GM18861 (cell line): Measurements from ENCODE around the gene UBE2O.

Experiments
- ATAC-seq: cut with Tn5 transposase; IDR thresholded peaks from one replicate; pipeline ENCODE4 v1.9.1; 2021; ENCODE audit not compliant: unreplicated experiment

The UBE2O gene

DNA sequence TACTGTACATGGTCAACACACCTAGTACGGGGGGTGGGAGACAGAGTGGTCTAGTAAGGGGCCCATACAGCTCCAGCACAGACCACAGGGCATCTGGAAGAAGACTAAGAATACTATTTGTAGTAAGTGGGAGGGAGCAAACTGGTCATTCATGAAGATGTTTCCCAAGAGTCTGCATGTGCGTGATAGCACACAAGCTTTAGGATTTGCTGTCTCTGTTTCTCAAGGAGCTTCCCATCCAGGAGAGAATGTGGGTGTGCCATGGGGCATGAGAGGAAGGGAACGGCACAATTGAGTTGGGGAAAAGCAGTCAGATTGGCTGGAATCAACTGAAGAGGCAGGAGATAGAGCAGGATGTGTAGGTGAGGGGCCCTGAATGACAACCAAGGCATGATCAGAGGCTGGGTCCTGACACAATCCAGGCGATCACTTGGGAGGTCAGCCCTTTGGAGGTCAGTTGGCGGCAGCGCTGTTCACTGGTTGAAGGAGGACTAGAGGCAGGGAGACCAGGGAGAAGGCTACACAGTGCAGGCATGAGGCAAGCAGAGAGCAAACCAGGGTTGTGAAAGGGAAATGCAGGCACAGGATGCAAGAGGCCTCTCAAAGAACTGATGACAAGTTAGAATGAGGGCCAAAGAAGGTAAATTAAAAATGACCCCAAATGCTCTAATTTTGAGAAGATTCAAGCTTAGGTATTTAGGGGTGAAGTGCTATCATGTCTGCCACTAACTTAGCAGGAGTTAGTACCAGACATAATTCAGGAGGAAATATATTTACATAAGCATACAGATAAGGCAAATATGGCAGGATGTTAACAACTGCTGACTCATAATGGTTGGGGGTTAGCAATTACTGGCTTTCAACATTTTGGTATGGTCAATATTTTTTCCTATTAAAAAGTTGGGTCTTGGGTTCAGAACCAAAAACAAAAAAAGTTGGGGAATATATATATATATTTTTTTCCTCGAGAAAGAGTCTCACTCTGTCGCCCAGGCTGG lies 10.3 kb downstream of the UBE2O start:
- ATAC-seq, result no peak

DNA sequence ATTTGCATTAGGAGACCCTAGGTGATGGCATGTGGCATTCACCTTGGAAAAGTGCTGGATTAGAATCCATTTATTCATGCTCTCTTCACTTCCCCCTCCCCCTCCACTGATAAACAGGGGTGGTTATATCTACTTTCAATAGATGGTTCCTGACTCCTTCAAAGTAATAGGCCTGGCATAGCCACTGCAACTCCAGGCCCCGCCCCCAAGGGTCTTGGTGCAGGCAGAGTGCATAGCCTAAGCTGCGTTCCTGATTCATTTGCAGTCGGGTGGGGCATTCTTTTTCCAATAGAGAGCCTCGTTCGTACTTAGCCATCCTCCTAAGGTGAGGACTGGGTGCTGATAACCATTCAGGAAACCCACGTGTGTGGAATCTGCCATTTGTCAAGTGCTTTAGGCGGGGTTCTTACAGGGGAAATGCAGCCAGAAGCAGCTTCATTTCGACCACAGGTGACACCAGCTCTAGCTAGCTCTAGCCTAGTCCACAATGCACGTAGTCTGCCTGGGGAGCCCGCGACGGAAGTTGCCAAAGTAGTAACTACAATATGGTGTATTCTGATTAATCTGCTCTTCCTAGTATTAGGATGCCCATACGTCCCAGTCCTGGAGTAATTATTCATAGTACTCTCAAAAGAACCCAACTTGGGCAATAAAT lies 11.1 kb downstream of the UBE2O start:
- no peak for ATAC-seq

DNA sequence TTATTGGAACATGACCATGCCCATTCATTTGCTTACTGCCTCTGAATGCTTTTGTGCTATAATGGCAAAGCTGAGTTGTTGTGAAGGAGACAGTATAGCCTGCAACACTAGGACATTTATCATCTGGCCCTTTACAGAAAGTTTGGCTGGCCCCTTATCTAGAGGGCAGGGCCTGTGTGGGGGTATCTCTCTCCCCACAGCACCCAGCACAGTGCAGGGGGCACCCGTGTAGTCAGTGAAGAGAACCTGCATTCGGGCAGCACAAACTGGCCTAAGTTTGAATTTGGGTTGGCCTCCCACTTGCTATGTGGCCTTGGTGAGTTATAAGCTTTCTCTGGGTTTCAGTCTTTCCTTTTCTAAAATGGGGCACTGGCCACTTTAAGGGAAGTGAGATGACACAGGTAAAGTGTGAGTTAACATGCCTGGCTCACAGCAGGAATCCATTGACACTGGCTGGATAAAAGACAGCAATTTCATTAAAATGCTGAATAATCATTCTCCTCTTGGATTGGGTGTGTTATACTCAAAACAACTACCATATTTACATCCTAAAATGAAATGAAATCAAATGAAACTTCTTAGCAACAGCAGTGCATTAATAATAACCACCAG lies 12.1 kb downstream of the UBE2O start:
- ATAC-seq, result no peak

DNA sequence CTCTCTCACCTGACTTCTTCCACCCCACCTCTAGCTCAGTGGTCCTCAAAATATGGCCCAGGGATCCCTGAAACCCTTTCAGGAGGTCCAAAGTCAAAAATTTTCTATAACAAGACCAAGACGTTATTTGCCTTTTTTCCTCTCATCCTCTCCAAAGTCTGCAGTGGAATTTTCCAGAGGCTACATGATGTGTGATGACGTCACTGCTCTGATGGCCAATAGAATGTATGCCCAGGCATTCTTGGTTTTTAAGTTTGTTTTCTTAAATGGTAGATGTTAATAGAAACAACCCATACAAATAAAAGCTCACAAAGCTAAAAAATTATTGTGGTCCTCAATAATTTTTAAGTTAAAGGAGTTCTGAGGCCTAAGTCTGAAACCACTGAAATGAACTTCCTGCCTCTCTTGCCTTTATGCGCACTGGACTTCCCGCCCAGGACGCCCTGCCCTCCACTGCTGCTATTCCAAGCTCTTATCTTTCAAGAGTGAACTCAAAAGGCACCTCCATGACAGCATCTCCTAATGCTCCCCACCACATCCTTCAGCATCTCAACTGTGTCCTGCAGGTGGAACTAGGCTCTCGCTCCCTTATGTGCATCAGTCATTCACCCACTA lies 13.5 kb downstream of the UBE2O start:
- ATAC-seq, result no peak

DNA sequence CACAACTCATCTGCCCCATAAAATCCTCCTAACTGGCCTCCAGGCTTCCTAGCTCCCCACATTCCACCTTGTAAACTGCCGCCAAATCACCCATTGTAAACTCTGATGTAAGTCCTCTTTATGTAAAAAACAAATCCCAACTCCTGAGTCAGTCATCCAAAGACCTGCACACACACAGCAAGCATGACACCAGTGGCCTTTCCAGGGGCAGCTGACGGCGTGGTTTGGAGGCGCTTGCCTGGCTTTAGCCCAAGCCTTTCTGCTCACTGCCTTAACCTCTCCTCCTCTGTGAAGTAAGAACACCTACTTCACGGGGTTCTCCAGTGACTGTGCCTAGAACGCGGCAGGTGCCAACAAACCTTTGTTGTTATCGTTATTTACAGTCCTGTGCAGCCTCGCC lies 14.0 kb downstream of the UBE2O start:
- ATAC-seq, result no peak

DNA sequence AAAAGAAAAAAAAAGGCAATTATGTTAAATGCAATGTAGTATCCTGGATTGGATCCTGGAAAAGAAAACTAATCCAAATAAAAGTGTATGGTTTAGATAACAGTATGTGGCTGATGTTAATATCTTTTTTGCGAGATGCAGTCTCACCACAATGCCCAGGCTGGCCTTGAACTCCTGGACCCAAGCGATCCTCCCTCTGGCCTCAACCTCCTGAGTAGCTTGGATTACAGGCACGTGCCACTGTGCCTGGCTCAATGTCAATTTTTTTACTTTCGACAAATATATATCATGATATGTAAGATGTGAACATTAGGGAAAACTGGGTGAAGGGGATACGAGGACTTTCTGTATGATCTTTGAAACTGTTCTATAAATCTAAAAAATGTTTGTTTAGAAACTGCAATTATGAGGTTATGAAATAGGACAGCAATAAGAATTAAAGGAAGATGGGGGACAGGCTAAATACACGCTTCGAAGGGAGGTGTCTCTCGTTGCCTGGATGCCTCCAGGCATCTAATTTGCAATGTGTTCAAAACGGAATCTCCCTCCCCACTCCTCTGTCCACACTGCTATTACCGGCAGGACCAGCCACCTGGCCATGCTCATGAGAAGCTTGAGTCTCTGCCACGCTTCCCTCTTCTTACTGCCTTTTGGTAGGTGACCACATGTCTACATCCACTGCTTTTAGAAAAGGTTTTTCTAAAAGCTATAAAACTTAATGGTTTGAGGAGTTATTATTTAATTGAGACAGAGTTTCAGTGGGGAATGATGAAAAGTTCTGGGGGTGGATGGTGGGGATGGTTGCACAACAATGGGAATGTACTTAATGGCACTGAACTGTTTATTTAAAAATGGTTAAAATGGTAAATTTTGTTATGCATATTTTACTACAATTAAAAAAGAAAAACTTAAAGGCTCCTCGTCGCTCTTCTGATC lies 15.2 kb downstream of the UBE2O start:
- ATAC-seq, result no peak

DNA sequence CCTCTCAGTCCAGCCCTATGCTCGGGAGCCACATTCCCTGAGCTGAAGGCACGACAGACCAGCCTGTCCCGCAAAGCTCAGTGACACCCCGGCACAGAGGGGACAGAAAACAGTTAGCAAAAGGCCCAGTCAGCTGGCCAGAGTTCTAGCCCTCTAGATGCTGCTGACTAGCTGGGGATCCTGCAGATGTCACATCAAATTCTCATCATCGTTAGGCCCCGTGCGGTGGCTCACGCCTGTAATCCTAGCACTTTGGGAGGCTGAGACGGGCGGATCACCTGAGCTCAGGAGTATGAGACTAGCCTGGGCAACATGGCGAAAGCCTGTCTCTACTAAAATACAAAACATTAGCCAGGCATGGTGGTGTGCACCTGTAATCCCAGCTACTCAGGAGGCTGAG lies 17.2 kb downstream of the UBE2O start:
- no peak for ATAC-seq

DNA sequence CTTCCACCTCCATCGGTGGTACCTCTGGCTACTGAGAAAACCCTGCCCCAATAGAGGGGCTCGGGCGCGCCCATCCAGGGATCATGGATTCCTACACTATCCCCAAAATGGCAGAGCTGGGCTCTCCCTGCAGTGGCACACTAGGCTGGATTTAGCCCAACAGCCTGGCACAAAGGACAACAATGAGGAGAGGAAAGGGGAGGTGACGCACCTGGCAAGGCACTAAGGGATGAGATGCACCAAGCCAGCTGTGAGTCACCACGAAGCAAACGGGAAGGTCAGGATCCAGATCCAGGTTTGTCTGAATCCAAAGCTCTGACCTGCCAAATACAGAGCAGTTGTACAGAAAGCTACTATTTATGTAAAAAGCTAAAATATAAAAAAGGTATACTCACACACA lies 18.1 kb downstream of the UBE2O start:
- no peak for ATAC-seq

DNA sequence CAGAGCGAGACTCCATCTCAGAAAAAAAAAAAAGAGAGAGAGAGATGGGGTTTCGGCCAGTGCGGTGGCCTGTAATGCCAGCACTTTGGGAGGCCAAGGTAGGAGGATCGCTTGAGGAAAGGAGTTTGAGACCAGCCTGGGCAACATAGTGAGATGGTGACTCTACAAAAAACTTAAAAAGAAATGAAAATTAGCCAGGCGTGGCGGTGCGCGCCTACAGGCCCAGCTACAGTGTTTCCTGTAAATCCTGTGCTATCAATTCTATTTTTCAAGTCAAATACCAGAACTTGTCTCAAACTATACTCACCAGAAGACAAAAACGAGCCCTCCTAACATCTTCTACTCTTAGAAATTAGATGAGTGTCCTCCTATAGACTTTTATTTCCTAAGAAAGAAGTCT lies 19.3 kb downstream of the UBE2O start:
- no peak for ATAC-seq

DNA sequence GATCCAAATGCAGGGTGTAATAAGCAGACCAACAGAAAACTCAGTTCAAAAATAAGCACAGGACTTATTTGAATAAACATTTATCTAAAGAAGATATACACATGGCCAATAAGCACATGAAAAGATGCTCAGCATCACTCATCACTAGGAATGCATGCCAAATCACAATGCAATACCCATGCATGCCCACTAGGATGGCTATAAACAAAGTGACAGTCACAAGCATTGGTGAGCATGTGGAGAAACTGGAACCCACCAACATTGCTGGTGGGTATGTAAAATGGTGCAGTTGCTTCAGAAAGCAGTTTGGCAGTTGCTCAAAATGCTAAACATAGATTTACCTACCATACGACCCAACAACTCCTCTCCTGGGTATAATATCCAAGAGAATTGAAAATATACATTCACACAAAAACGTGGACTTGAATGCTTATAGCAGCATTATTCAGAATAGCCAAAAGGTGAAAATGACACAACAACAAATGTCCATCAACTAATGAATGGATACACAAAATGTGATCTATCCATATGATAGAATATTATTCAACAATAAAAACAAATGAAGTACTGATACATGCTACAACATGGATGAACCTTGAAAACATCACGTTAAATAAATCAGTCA lies 20.1 kb downstream of the UBE2O start:
- ATAC-seq, result no peak

DNA sequence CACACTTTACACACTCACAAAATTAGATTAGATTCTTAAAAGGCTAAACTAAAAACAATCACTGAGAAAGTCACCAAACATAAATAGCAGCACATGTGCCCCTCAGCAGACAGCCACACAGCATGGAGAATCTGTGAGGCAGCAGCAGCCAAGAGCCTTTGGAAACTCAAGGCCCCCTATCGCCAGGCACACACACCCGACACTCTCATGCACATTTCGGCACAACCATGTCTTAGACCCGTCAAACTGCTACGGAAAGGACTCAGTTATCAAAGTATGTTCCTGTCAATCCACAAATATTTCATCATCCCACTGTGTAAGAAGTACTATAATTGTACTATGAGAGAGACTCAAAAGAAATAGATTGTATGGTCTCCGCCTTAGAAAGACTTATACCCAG lies 20.9 kb downstream of the UBE2O start:
- no peak for ATAC-seq

DNA sequence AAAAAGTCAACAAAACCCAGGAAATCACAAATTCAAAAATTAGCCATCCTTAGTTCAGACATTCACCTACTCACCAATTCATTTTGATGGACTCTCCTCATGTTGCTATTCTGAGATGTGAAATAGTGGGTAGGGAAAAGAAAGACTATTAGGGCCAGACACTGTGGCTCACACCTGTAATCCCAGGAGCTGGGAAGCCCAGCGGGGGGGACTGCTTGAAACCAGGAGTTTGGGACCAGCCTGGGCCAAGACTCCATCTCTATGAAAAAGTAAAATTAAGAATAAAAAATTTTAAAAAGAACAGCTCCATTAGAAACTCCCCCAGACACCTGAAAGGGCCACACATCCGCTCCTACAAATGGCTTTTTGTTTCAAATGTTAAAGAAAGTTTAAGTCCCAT lies 21.4 kb downstream of the UBE2O start:
- ATAC-seq, result no peak

DNA sequence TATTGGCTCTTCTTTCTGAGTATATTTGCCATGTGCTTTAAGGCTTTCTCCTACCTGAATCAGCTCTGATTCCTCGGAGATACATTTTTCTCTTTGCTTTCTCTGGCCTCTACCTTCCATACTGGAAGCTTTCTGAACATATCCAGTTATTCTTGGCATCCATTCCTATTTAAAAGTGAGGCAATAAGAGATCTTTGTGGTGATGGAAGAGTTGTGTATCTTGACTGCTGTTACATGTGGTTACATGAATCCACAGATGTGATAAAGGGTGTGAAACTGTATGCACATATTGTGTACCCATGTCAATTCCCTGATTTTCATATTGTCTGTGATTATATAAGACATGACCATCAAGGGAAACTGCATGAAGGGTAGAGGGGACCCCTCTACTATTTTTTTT lies 24.4 kb downstream of the UBE2O start:
- ATAC-seq, result no peak

DNA sequence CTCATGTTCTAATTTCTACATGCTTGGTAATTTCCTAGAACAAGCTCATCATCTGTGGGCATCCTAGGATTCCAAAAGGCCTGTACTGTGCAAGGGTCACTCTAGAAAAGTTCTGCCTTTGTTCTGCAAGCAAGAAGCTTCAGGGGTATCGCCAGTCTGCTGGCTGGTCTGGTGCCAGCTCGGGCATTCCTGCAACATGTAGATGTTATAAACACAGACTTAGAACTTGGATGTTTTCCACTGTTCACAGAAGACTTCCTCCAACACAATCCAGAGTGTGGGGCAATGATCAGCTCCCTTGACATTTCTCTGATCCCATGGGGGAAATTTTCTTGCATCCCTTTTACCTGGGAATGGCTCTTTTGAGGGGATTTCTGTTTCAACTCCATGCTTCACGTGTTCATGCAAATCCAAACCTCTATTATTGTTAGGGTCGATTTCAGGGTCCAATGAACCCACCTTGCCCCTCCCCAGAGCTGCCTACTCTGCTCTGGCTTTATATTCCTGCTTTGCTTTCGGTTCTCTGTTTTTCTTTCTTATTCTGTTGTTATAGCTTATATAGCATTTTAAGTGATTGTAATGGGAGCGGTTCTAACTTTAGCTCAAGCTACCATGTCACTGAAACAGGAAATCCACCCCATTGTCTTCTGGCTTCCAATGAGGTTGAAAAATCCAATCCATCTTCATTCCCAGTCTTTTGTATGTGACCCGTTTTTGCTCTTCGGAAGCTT lies 25.3 kb downstream of the UBE2O start:
- no peak for ATAC-seq

DNA sequence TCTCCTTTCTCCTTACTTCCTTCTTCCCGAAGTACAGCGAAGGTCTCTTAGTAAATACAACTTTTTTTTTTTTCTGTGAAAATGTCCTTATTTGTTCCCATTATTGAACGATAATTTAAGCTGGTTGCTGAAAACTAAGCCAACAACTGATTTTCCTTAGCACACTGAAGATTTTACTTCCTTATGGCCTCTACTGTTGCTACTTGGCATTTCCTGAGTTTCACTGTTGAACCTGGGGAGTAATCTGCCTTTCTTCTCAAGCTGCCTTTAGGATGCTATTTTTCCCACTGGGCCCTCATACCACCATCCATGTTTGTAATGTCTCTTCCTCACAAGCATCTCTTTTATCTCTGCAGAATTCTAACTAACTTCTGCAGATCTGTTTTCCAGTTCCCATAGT lies 26.1 kb downstream of the UBE2O start:
- no peak for ATAC-seq

DNA sequence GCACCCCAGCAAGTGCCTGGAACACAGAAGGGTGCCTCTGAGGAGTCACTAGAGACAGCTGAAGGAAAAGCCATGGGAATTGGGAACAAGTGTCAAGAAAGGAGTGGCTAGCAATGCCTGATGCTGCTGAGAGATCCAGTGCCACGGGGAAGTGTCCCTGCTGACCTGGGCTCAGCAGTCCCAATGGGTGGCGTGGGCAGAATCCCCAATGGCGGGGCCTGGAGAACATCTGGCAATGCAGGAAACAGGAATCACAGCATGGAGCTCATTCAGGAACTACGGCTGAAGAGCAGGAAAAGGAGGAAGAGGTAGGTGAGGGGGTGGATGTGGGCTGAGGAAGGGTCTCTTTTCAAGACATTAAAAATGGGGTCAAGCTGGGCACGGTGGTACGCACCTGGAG lies 30.1 kb downstream of the UBE2O start:
- no peak for ATAC-seq

DNA sequence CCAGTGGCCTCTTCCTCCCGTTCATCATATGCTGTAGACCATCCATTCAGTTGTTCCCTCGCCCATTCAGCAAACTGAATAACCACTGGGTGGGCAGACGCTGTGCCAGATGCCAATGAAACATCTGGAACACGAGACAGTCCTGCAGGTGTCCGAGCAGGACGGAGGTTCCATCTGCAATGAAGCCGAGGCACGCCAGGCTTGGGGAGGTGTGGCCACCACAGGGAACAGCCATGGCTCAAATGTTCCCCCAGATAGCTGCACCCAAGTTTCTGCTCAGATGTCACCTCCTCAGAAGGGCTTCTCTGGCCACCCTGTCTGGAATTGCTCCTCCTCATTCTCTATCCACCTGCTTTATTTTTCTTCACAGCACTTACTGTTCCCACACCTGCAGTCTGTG lies 30.5 kb downstream of the UBE2O start:
- no peak for ATAC-seq

DNA sequence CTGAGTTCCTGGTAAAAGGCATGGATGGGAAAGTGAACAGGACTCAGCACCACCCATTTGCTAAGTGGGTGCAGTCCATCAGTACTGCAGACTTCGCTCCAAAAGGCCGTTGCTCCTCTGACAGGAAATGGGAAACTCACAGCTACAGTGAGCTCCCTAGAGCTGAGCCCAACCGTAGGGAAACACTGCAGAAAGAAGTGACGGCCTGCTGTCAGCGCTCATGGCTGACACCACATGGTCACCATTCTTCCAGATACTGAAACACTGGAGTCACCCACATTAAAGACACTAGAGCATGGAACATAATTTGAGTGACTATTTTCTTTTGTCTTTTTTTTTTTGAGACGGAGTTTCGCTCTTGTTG lies 31.9 kb downstream of the UBE2O start:
- ATAC-seq, result no peak

DNA sequence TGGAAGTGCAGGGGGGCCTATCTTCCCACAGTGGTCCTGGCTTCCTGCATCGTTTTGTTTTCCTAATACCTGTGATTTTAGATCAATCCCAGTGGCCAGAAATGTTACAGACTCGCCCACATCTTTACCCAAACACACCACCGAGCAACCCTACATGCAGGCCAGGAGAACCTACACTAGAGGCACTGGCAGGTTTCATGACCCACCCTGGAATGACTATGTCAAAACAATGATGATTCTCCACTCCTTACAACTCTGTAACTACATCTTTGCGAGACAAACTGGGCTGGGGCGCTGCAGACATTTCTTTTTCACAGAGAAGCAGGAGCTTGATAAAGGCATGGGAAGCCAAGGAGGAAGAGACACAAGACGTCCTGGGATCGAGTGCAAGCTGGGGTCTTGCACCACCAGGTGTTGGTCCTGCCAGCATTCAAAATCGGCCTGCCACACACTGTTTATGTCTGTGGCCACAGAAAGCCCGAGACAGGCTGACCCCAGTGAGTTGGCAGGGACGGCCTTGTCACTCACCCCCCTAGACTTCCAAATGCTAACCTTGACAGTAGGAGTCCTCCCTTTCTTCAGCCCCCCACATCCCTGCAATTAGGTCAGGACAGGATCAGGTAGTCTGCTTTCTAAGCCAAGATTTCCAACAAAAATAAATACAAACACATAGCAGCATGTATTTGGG lies 32.5 kb downstream of the UBE2O start:
- no peak for ATAC-seq
